AG10803 (cell line): ENCODE results near the gene KCNN2.

Source experiments
- DNase-seq: peaks from one replicate; pipeline ENCODE4 v3.0.0; 2010; ENCODE audit warnings: low read depth
- H3K4me3 ChIP-seq: 2 replicates; pipeline ENCODE4 v1.5.1; 2011; ENCODE audit warnings: mild to moderate bottlenecking, low read length, control low read depth
- CTCF ChIP-seq: conservative IDR thresholded peaks from 2 replicates; pipeline ENCODE4 v1.5.1; 2011; ENCODE audit warnings: mild to moderate bottlenecking, low read length, control low read depth, inconsistent platforms

KCNN2 gene

GRCh38 chr5:114360816-114361723 is 800 bp upstream of the KCNN2 start:
- no peak for DNase-seq
- H3K4me3 ChIP-seq = no peak overlapping the region
- TF ChIP-seq CTCF = no peak

GRCh38 chr5:114362197-114362976 is 517 bp downstream of the KCNN2 start:
- TF ChIP-seq CTCF = no peak
- no peak for DNase-seq
- no peak overlapping the region for H3K4me3 ChIP-seq

- no peak for TF ChIP-seq CTCF
- DNase-seq = no peak
- H3K4me3 ChIP-seq = no peak overlapping the region
Observed at GRCh38 chr5:114362977-114363761, 1.3 kb downstream of the KCNN2 start.

GRCh38 chr5:114363837-114364236 is 2.0 kb downstream of the KCNN2 start:
- H3K4me3 ChIP-seq = no peak overlapping the region
- DNase-seq = no peak
- TF ChIP-seq CTCF = no peak

- H3K4me3 ChIP-seq = no peak overlapping the region
- DNase-seq = no peak
Observed at GRCh38 chr5:114367029-114367428, 5.2 kb downstream of the KCNN2 start.

More at GRCh38 chr5:114367029-114367428, 5.2 kb downstream of the KCNN2 start:
- no peak for TF ChIP-seq CTCF
